GM12875 (cell line): Measurements from ENCODE around the gene C16orf96.
A peak's percentile ranks its signal among the peaks of the same experiment; 100 is the strongest.

Experiments used
- H3K4me3 ChIP-seq: one replicate; pipeline ENCODE4 v1.5.1; 2011; ENCODE audit warnings: low read depth, low read length, control low read depth
- TF ChIP-seq, protein P1 (sequence below): IDR thresholded peaks from 2 replicates; pipeline ENCODE4 v1.5.1; 2011; ENCODE audit warnings: low read depth, mild to moderate bottlenecking, control low read depth, inconsistent platforms, low read length, moderate library complexity, borderline replicate concordance; ENCODE audit not compliant: insufficient read depth

Gene C16orf96

DNA sequence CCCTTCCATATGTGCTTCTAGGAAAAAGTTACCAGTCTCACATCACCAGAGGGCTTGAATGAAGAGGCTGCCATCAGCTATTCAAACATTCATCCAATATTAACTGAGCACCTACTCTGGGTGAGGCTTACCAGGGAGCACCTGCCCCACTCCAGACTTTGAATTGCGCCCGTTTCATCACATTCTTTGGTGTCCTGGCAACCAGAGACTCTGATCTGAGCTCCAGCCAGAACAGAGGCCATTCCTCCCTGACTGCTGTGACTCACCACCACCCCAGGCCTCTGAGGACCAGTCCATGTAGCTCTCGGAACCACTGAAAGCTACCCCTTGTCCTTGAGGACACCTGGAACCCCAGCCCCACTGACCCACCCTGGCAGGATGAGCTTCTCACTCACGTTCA lies at the start of gene C16orf96:
Gene C16orf96 (plus strand): TSS at position 229 of the 400 bp plus-strand sequence. CDS start 150 bp downstream, at position 379.
- H3K4me3 ChIP-seq: no peak within 1 kb of the TSS
- TF ChIP-seq, protein P1, sequence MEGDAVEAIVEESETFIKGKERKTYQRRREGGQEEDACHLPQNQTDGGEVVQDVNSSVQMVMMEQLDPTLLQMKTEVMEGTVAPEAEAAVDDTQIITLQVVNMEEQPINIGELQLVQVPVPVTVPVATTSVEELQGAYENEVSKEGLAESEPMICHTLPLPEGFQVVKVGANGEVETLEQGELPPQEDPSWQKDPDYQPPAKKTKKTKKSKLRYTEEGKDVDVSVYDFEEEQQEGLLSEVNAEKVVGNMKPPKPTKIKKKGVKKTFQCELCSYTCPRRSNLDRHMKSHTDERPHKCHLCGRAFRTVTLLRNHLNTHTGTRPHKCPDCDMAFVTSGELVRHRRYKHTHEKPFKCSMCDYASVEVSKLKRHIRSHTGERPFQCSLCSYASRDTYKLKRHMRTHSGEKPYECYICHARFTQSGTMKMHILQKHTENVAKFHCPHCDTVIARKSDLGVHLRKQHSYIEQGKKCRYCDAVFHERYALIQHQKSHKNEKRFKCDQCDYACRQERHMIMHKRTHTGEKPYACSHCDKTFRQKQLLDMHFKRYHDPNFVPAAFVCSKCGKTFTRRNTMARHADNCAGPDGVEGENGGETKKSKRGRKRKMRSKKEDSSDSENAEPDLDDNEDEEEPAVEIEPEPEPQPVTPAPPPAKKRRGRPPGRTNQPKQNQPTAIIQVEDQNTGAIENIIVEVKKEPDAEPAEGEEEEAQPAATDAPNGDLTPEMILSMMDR: no peak

DNA sequence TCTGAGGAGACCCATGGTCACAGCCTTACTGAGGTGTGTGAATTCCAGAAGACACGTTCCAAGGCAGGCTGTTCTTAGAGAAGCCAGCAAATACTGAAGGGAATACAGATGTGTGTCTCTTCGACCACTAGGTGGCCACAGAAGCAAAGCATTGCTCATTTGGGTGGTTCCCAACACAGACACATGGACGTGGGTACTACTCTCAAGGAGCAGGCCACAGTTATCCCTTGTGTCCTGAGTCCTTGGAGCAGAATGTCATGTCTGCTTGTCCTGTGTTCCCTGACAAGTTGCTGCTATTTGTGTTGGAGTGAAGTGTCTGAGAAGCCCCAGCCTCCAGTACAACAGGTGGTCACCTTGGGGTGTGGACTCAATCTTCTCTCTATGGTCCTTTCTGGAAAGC lies 49.7 kb upstream of the C16orf96 start:
- H3K4me3 ChIP-seq: no peak overlapping the region
- TF ChIP-seq, protein P1: peak; percentile 83

DNA sequence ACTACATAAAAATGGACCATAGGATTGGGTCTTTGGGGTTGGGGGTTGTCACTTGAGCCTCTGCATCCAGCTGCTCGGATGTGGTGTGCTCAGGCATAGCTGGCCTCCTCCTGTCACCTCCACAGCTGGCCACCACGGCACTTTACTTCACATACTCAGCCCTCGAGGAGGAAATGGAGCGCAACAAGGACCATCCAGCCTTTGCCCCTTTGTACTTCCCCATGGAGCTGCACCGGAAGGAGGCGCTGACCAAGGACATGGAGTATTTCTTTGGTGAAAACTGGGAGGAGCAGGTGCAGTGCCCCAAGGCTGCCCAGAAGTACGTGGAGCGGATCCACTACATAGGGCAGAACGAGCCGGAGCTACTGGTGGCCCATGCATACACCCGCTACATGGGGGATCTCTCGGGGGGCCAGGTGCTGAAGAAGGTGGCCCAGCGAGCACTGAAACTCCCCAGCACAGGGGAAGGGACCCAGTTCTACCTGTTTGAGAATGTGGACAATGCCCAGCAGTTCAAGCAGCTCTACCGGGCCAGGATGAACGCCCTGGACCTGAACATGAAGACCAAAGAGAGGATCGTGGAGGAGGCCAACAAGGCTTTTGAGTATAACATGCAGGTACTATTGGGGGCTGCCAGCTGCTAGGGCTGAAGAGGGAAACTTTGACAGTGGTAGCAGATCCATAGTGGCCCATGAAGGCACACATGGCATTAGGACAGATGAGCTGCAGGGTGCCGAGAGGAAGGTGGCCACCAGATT lies 48.4 kb upstream of the C16orf96 start:
- H3K4me3 ChIP-seq: no peak overlapping the region
- TF ChIP-seq, protein P1: no peak

DNA sequence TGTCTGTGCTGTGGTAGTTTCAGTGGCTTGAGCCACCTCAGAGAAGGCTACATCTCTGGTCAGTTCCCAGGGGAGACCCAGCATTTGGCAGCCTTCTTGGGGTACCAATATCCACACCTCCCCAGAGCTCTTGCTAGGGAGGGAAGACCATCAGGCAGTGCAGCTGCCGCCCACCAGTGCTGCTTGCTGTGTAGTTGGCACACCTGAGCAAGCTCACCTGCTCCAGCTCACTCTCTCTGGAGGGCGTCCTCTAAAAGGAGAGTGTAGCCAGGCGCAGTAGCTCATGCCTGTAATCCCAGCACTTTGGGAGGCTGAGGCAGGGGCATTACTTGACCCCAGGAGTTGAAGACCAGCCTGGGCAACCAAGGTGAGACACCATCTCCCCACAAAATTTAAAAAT lies 47.3 kb upstream of the C16orf96 start:
- no peak overlapping the region for H3K4me3 ChIP-seq
- TF ChIP-seq, protein P1: no peak

DNA sequence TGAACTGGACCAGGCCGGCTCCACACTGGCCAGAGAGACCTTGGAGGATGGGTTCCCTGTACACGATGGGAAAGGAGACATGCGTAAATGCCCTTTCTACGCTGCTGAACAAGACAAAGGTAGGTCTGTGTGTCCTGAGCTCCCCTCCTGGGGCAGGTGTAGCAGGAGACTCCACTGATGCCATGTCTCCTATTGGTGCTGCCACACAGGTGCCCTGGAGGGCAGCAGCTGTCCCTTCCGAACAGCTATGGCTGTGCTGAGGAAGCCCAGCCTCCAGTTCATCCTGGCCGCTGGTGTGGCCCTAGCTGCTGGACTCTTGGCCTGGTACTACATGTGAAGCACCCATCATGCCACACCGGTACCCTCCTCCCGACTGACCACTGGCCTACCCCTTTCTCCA lies 46.7 kb upstream of the C16orf96 start:
- TF ChIP-seq, protein P1: no peak

DNA sequence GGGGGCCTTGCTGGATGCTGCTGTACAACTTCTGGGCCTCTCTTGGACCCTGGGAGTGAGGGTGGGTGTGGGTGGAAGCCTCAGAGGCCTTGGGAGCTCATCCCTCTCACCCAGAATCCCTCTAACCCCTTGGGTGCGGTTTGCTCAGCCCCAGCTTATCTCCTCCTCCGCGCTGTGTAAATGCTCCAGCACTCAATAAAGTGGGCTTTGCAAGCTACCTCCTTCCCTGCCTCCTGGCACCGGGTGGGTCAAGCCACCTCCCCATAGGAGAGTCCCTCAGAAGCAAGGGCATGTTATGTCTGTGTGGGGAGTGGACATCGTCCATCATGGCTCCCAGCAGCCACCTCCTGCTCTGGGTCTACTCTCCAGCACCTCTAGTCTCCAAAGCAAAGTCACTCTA lies 46.0 kb upstream of the C16orf96 start:
- TF ChIP-seq, protein P1: no peak
- no peak overlapping the region for H3K4me3 ChIP-seq

More for the DNA sequence above, 46.7 kb upstream of the C16orf96 start:
- H3K4me3 ChIP-seq: no peak overlapping the region
